ENCODE data around the gene CSF2.

GRCh38 chr5:132030610-132031009 is 43.0 kb upstream of the CSF2 start:
- TF ChIP-seq, protein P1, sequence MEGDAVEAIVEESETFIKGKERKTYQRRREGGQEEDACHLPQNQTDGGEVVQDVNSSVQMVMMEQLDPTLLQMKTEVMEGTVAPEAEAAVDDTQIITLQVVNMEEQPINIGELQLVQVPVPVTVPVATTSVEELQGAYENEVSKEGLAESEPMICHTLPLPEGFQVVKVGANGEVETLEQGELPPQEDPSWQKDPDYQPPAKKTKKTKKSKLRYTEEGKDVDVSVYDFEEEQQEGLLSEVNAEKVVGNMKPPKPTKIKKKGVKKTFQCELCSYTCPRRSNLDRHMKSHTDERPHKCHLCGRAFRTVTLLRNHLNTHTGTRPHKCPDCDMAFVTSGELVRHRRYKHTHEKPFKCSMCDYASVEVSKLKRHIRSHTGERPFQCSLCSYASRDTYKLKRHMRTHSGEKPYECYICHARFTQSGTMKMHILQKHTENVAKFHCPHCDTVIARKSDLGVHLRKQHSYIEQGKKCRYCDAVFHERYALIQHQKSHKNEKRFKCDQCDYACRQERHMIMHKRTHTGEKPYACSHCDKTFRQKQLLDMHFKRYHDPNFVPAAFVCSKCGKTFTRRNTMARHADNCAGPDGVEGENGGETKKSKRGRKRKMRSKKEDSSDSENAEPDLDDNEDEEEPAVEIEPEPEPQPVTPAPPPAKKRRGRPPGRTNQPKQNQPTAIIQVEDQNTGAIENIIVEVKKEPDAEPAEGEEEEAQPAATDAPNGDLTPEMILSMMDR (conservative IDR thresholded peaks at IDR 0.05; ENCODE audit: low read depth, low read length) = no peak
- TF ChIP-seq RCOR1 (IDR thresholded peaks at IDR 0.05; ENCODE audit: insufficient replicate concordance, low read length) = no peak
- TF ChIP-seq MXI1 (IDR thresholded peaks at IDR 0.05; ENCODE audit: borderline replicate concordance, low read depth, low read length) = no peak
- TF ChIP-seq POLR2A (IDR thresholded peaks at IDR 0.05; ENCODE audit: low read depth, low read length) = no peak
- no peak for TF ChIP-seq MAFK (IDR thresholded peaks at IDR 0.05; ENCODE audit: low read depth, low read length)
- TF ChIP-seq, protein P2, sequence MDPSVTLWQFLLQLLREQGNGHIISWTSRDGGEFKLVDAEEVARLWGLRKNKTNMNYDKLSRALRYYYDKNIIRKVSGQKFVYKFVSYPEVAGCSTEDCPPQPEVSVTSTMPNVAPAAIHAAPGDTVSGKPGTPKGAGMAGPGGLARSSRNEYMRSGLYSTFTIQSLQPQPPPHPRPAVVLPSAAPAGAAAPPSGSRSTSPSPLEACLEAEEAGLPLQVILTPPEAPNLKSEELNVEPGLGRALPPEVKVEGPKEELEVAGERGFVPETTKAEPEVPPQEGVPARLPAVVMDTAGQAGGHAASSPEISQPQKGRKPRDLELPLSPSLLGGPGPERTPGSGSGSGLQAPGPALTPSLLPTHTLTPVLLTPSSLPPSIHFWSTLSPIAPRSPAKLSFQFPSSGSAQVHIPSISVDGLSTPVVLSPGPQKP (IDR thresholded peaks at IDR 0.05; ENCODE audit: borderline replicate concordance, low read depth, low read length) = no peak
- no peak for TF ChIP-seq SMC3 (IDR thresholded peaks at IDR 0.05; ENCODE audit: low read depth, low read length)
